GM12891 (cell line): Measurements from ENCODE around the gene TNFSF13B.

Experiments
- DNase-seq: peaks from one replicate; pipeline ENCODE4 v3.0.0; 2011; ENCODE audit warnings: low spot score; ENCODE audit not compliant: insufficient read length
- FAIRE-seq: peaks from 2 replicates; lab custom pipeline; 2011; peaks lifted over from hg19 to GRCh38; lab: Jason Lieb, UNC
- PAX5 ChIP-seq: IDR thresholded peaks from 2 replicates; pipeline ENCODE4 v1.6.1; 2011; ENCODE audit warnings: low read length, moderate library complexity, mild to moderate bottlenecking; ENCODE audit not compliant: insufficient read depth, severe bottlenecking
- POLR2A ChIP-seq: IDR thresholded peaks from 2 replicates; pipeline ENCODE4 v1.6.1; 2011; ENCODE audit warnings: low read depth, low read length, control low read depth
- POLR2AphosphoS5 ChIP-seq: IDR thresholded peaks from 2 replicates; pipeline ENCODE4 v1.6.1; 2011; ENCODE audit warnings: low read depth, low read length, control low read depth
- POU2F2 ChIP-seq: IDR thresholded peaks from 2 replicates; pipeline ENCODE4 v1.6.1; 2011; ENCODE audit warnings: low read depth, mild to moderate bottlenecking, control low read depth, low read length, moderate library complexity
- SPI1 ChIP-seq: IDR thresholded peaks from 2 replicates; pipeline ENCODE4 v1.6.1; 2011; ENCODE audit warnings: low read depth, low read length, control low read depth
- TAF1 ChIP-seq: IDR thresholded peaks from 2 replicates; pipeline ENCODE4 v1.6.1; 2011; ENCODE audit warnings: low read depth, low read length, control low read depth

TNFSF13B gene

DNA sequence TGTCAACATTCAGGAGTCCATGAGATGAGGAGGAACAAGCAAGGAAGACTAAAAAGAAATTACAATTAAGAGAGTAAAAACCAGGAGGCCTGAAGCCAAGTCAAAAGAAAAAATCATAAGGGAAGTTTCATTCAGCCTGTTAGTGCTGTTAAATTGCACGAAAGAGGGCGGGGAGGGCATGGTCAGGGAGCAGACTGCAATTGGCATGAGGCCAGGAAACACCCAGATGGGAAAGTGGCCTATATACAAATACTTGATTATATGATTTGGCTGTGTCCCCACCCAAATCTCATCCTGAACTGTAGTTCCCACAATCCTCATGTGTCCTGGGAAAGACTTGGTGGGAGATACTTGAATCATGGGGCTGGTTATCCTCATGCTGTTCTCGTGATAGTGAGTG is 43.9 kb downstream of the TNFSF13B start:
- FAIRE-seq (no peak), DNase-seq (no peak)
- no peak for TF ChIP-seq PAX5
- no peak for TF ChIP-seq SPI1
- TF ChIP-seq POU2F2, result no peak
- TF ChIP-seq TAF1, result no peak
- TF ChIP-seq POLR2A, result no peak

GRCh38 chr13:108315273-108315672 is 45.8 kb downstream of the TNFSF13B start:
- DNase-seq (no peak), FAIRE-seq (no peak)
- TF ChIP-seq POU2F2 (no peak), POLR2AphosphoS5 (no peak), POLR2A (no peak), SPI1 (no peak), TAF1 (no peak), PAX5 (peak; percentile 54)

DNA sequence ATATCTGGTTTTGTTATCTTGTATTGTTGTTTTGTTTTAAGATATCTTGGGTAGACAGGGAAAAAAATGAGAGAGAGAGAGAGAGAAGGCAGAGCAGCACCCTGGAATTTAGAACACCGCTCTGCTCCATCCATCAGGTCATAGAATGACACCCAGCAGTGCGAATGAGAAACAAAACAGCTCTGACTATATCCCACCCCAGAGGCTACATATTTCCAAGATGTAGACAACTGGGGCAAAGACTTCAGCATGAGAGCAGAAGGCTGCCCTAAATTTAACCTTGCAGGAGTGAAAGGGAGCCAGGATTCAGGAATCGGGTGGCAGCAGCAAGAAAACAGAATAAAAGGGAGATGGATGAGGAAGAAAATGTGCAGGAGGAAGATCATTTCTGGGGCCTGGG is 46.5 kb downstream of the TNFSF13B start:
- DNase-seq, result no peak
- no peak for FAIRE-seq
- TF ChIP-seq POLR2A (no peak), PAX5 (no peak), POLR2AphosphoS5 (no peak), TAF1 (no peak), POU2F2 (no peak), SPI1 (no peak)

GRCh38 chr13:108316413-108316812 is 46.9 kb downstream of the TNFSF13B start:
- TF ChIP-seq POLR2A, result no peak
- TF ChIP-seq PAX5, result no peak
- no peak for TF ChIP-seq TAF1
- no peak for TF ChIP-seq SPI1
- DNase-seq, result no peak
- FAIRE-seq, result no peak

- TF ChIP-seq POLR2A (no peak), PAX5 (no peak), SPI1 (no peak), POU2F2 (no peak), TAF1 (no peak)
- DNase-seq (no peak), FAIRE-seq (peak; percentile 93)
Measured at GRCh38 chr13:108322206-108322824, 52.8 kb downstream of the TNFSF13B start.

- DNase-seq, result no peak
- FAIRE-seq, result peak; percentile 16
- no peak for TF ChIP-seq PAX5
- TF ChIP-seq POLR2AphosphoS5, result no peak
- no peak for TF ChIP-seq SPI1
- TF ChIP-seq TAF1, result no peak
- TF ChIP-seq POU2F2, result no peak
- TF ChIP-seq POLR2A, result no peak
Measured at GRCh38 chr13:108323031-108323430, 53.5 kb downstream of the TNFSF13B start.

GRCh38 chr13:108325863-108326262 is 56.3 kb downstream of the TNFSF13B start:
- DNase-seq, result no peak

GRCh38 chr13:108326309-108326708 is 56.8 kb downstream of the TNFSF13B start:
- TF ChIP-seq POLR2AphosphoS5 (no peak), POLR2A (no peak), SPI1 (no peak), TAF1 (no peak), POU2F2 (no peak), PAX5 (no peak)
- DNase-seq (no peak), FAIRE-seq (peak; percentile 5)

More at GRCh38 chr13:108325863-108326262, 56.3 kb downstream of the TNFSF13B start:
- FAIRE-seq, result no peak
- TF ChIP-seq POU2F2 (no peak), SPI1 (no peak), PAX5 (no peak), TAF1 (no peak), POLR2AphosphoS5 (no peak)

GRCh38 chr13:108328848-108329247 is 59.3 kb downstream of the TNFSF13B start:
- TF ChIP-seq TAF1, result no peak
- TF ChIP-seq SPI1, result no peak
- TF ChIP-seq POLR2AphosphoS5, result no peak
- no peak for TF ChIP-seq POLR2A
- no peak for TF ChIP-seq PAX5
- no peak for TF ChIP-seq POU2F2
- no peak for DNase-seq

GRCh38 chr13:108332791-108333190 is 63.3 kb downstream of the TNFSF13B start:
- no peak for FAIRE-seq
- TF ChIP-seq SPI1 (peak; percentile 37; the same call in 1 of the 2 replicates), POU2F2 (no peak), POLR2AphosphoS5 (no peak)

More at GRCh38 chr13:108328848-108329247, 59.3 kb downstream of the TNFSF13B start:
- no peak for FAIRE-seq

More at GRCh38 chr13:108332791-108333190, 63.3 kb downstream of the TNFSF13B start:
- DNase-seq, result no peak
